Cardiac fibroblast (primary cell): ENCODE results near the gene EEF2KMT.
"Not testable (repeated sequence)": the region's sequence is repeated elsewhere in the genome, so short reads cannot be mapped to it uniquely, and the experiment has no call there.

Source experiments
- DNase-seq, 2 donors: peaks; one replicate each; pipeline versions ENCODE4 v3.0.0 to v3.0.0-alpha.2; 2010; ENCODE audit warnings: low read depth in 2 of 2
- H3K4me3 ChIP-seq, 2 donors: replicated peaks in 1 of 2; 1 replicate in 1 of 2; 2 replicates in 1 of 2; pipeline ENCODE4 v1.5.1; 2011; ENCODE audit warnings: low read depth in 2 of 2, low read length in 2 of 2, mild to moderate bottlenecking in 2 of 2, moderate library complexity in 1 of 2
- CTCF ChIP-seq: IDR thresholded peaks from one replicate; pipeline ENCODE4 v1.5.1; 2011; ENCODE audit warnings: low read depth, mild to moderate bottlenecking, low read length, inconsistent platforms

The EEF2KMT gene

GRCh38 chr16:5108505-5109158, 11.0 kb upstream of the EEF2KMT start:
- H3K4me3 ChIP-seq, result no peak overlapping the region
- TF ChIP-seq CTCF, result no peak
- no peak for DNase-seq

- not testable (repeated sequence) for H3K4me3 ChIP-seq, DNase-seq
These were observed 7.4 kb upstream of the EEF2KMT start for GRCh38 chr16:5105039-5105438.

- DNase-seq, H3K4me3 ChIP-seq: not testable (repeated sequence)
These were observed 5.9 kb upstream of the EEF2KMT start for GRCh38 chr16:5103296-5104032.

- not testable (repeated sequence) for DNase-seq, H3K4me3 ChIP-seq
These were observed 1.6 kb upstream of the EEF2KMT start for GRCh38 chr16:5099174-5099573.

- peak overlapping the region; percentile 53 to 55 for H3K4me3 ChIP-seq
- DNase-seq, result peak; percentile 69 to 83
These were observed 895 bp upstream of the EEF2KMT start for GRCh38 chr16:5098221-5099159.

GRCh38 chr16:5097061-5097469, 530 bp downstream of the EEF2KMT start:
- peak overlapping the region; percentile 57 to 67 for H3K4me3 ChIP-seq
- peak; percentile 8 to 20 for DNase-seq

- DNase-seq, result not testable (repeated sequence)
- peak overlapping the region; percentile 57 to 67 for H3K4me3 ChIP-seq
These were observed 1.0 kb downstream of the EEF2KMT start for GRCh38 chr16:5096437-5097060.

GRCh38 chr16:5095145-5095830, 2.3 kb downstream of the EEF2KMT start:
- not testable (repeated sequence) for DNase-seq, H3K4me3 ChIP-seq

- not testable (repeated sequence) for H3K4me3 ChIP-seq, DNase-seq
These were observed 3.8 kb downstream of the EEF2KMT start for GRCh38 chr16:5093746-5094145.

GRCh38 chr16:5093081-5093480, 4.5 kb downstream of the EEF2KMT start:
- not testable (repeated sequence) for H3K4me3 ChIP-seq, DNase-seq

- not testable (repeated sequence) for H3K4me3 ChIP-seq, DNase-seq
These were observed 7.0 kb downstream of the EEF2KMT start for GRCh38 chr16:5090592-5090991.

GRCh38 chr16:5089911-5090555, 7.6 kb downstream of the EEF2KMT start:
- not testable (repeated sequence) for H3K4me3 ChIP-seq, DNase-seq

GRCh38 chr16:5088936-5089335, 8.7 kb downstream of the EEF2KMT start:
- H3K4me3 ChIP-seq, DNase-seq: not testable (repeated sequence)

GRCh38 chr16:5088086-5088790, 9.4 kb downstream of the EEF2KMT start:
- H3K4me3 ChIP-seq, DNase-seq: not testable (repeated sequence)

- H3K4me3 ChIP-seq, DNase-seq: not testable (repeated sequence)
These were observed 11.9 kb downstream of the EEF2KMT start for GRCh38 chr16:5085716-5086115.
